ENCODE measurements around the gene RPLP1. TPM values are rescaled to one million over a fixed set of nuclear protein-coding genes. Genes with fewer than 3 reads are reported as not detected.

RPLP1 gene
- total RNA-seq: 1,000 to 10,000 TPM; 2,547 to 2,620 TPM

- ChIA-PET CTCF (interaction anchor here (1.0 to 4.5 kb wide), 6 partner anchors 10 to 1014 kb away, joined by 3 to 74 read pairs (median 8); partner anchors contain the start of genes KIF23 and TLE3), POLR2A (interaction anchor here (0.7 to 4.2 kb wide), 21 partner anchors 10 to 644 kb away, joined by 3 to 105 read pairs (median 4); partner anchors contain the start of genes GLCE, KIF23 and TLE3)
- Mint-ChIP-seq H3K4me1 (ENCODE audit: low read depth) (peaks cover 23% of the 10 kb centered on the region), H3K36me3 (peaks cover 44% of the 10 kb centered on the region), H3K9me3 (no peaks in the 10 kb centered on the region), H3K27ac (peak within 1 kb of the TSS; percentile 95), H3K27me3 (no peaks in the 10 kb centered on the region), H3K4me3 (peak within 1 kb of the TSS; percentile 93)
- DNase-seq: peak; percentile 97
- intact Hi-C loops (cut with micrococcal nuclease): loop anchor here (1.0 to 5.0 kb wide), 6 partner anchors 9 to 644 kb away; partner anchors contain the start of genes GLCE, KIF23 and TLE3
Observed at GRCh38 chr15:69452692-69453521, at the start of gene RPLP1. RPLP1 (plus strand) TSS chr15:69452818; CDS start chr15:69452949, 131 bp downstream.

- Mint-ChIP-seq H3K4me3 (no peak overlapping the region), H3K27ac (no peak overlapping the region), H3K27me3 (peaks cover 16% of the 10 kb centered on the region), H3K4me1 (ENCODE audit: low read depth) (peaks cover 6% of the 10 kb centered on the region), H3K9me3 (no peaks in the 10 kb centered on the region), H3K36me3 (no peaks in the 10 kb centered on the region)
- no peak for DNase-seq
- CTCF ChIA-PET: interaction anchor here (0.6 to 2.6 kb wide), 2 partner anchors 9 to 1343 kb away, joined by 4 to 20 read pairs; no protein-coding TSS in a partner anchor
- POLR2A ChIA-PET: interaction anchor here (1.0 kb wide), 1 partner anchor 10 kb away, joined by 3 read pairs; the partner anchor contains the start of gene KIF23
- intact Hi-C loops (cut with micrococcal nuclease): no loop called here
Observed at GRCh38 chr15:69403594-69403993, 49.0 kb upstream of the RPLP1 start.

- CTCF ChIA-PET: interaction anchor here (2.6 to 3.7 kb wide), 2 partner anchors 10 to 11 kb away, joined by 14 to 20 read pairs; no protein-coding TSS in a partner anchor
- no peak overlapping the region for H3K4me3 Mint-ChIP-seq
- DNase-seq: no peak
- POLR2A ChIA-PET: interaction anchor here (1.1 kb wide), 1 partner anchor 48 kb away, joined by 3 read pairs; the partner anchor contains the start of gene RPLP1
- no peak overlapping the region for H3K27ac Mint-ChIP-seq
- peaks cover 4% of the 10 kb centered on the region for H3K4me1 Mint-ChIP-seq (ENCODE audit: low read depth)
- H3K27me3 Mint-ChIP-seq: peaks cover 21% of the 10 kb centered on the region
- intact Hi-C loops (cut with micrococcal nuclease): no loop called here
- no peaks in the 10 kb centered on the region for H3K9me3 Mint-ChIP-seq
- H3K36me3 Mint-ChIP-seq: no peaks in the 10 kb centered on the region
Observed at GRCh38 chr15:69405110-69405509, 47.5 kb upstream of the RPLP1 start.

GRCh38 chr15:69407719-69408400 lies 44.8 kb upstream of the RPLP1 start:
- ChIA-PET CTCF (interaction anchor here (1.1 to 3.7 kb wide), 2 partner anchors 13 to 58 kb away, joined by 3 to 14 read pairs; no protein-coding TSS in a partner anchor), POLR2A (interaction anchor here (0.6 kb wide), 1 partner anchor 62 kb away, joined by 4 read pairs; no protein-coding TSS in a partner anchor)
- intact Hi-C loops (cut with micrococcal nuclease): no loop called here
- Mint-ChIP-seq H3K27me3 (peaks cover 21% of the 10 kb centered on the region), H3K4me1 (ENCODE audit: low read depth) (no peaks in the 10 kb centered on the region), H3K9me3 (no peaks in the 10 kb centered on the region), H3K4me3 (no peak overlapping the region), H3K36me3 (no peaks in the 10 kb centered on the region), H3K27ac (no peak overlapping the region)
- DNase-seq: no peak

- H3K4me1 Mint-ChIP-seq (ENCODE audit: low read depth): peaks cover 6% of the 10 kb centered on the region
- no peak overlapping the region for H3K4me3 Mint-ChIP-seq
- H3K9me3 Mint-ChIP-seq: no peaks in the 10 kb centered on the region
- DNase-seq: no peak
- H3K36me3 Mint-ChIP-seq: no peaks in the 10 kb centered on the region
- no peak overlapping the region for H3K27ac Mint-ChIP-seq
- intact Hi-C loops (cut with micrococcal nuclease): no loop called here
- peaks cover 24% of the 10 kb centered on the region for H3K27me3 Mint-ChIP-seq
- POLR2A ChIA-PET: no interaction called here
- CTCF ChIA-PET: interaction anchor here (3.7 kb wide), 1 partner anchor 14 kb away, joined by 14 read pairs; no protein-coding TSS in a partner anchor
Observed at GRCh38 chr15:69408841-69409240, 43.8 kb upstream of the RPLP1 start.

GRCh38 chr15:69410248-69410874 lies 42.3 kb upstream of the RPLP1 start:
- Mint-ChIP-seq H3K36me3 (peaks cover 5% of the 10 kb centered on the region), H3K27ac (no peak overlapping the region), H3K4me3 (no peak overlapping the region), H3K4me1 (ENCODE audit: low read depth) (peaks cover 11% of the 10 kb centered on the region), H3K27me3 (peaks cover 18% of the 10 kb centered on the region), H3K9me3 (no peaks in the 10 kb centered on the region)
- CTCF ChIA-PET: interaction anchor here (2.7 kb wide), 1 partner anchor 16 kb away, joined by 15 read pairs; no protein-coding TSS in a partner anchor
- intact Hi-C loops (cut with micrococcal nuclease): loop anchor here (5.0 kb wide), 1 partner anchor 348 kb away; no protein-coding TSS in a partner anchor
- peak; percentile 58 for DNase-seq
- POLR2A ChIA-PET: no interaction called here

- peaks cover 13% of the 10 kb centered on the region for H3K4me1 Mint-ChIP-seq (ENCODE audit: low read depth)
- no peaks in the 10 kb centered on the region for H3K9me3 Mint-ChIP-seq
- H3K4me3 Mint-ChIP-seq: no peak overlapping the region
- H3K27me3 Mint-ChIP-seq: peaks cover 19% of the 10 kb centered on the region
- ChIA-PET POLR2A (interaction anchor here (1.0 kb wide), 1 partner anchor 40 kb away, joined by 4 read pairs; the partner anchor contains the start of gene RPLP1), CTCF (interaction anchor here (0.7 to 3.0 kb wide), 4 partner anchors 18 to 353 kb away, joined by 3 to 15 read pairs (median 12); no protein-coding TSS in a partner anchor)
- no peak overlapping the region for H3K27ac Mint-ChIP-seq
- intact Hi-C loops (cut with micrococcal nuclease): loop anchor here (5.0 kb wide), 1 partner anchor 350 kb away; no protein-coding TSS in a partner anchor
- no peak for DNase-seq
- peaks cover 10% of the 10 kb centered on the region for H3K36me3 Mint-ChIP-seq
Observed at GRCh38 chr15:69412274-69412673, 40.3 kb upstream of the RPLP1 start.

- intact Hi-C loops (cut with micrococcal nuclease): loop anchor here (5.0 kb wide), 1 partner anchor 350 kb away; no protein-coding TSS in a partner anchor
- H3K9me3 Mint-ChIP-seq: no peaks in the 10 kb centered on the region
- peaks cover 17% of the 10 kb centered on the region for H3K27me3 Mint-ChIP-seq
- H3K36me3 Mint-ChIP-seq: peaks cover 13% of the 10 kb centered on the region
- ChIA-PET POLR2A (interaction anchor here (1.0 kb wide), 1 partner anchor 40 kb away, joined by 4 read pairs; the partner anchor contains the start of gene RPLP1), CTCF (interaction anchor here (0.7 to 3.0 kb wide), 4 partner anchors 18 to 354 kb away, joined by 3 to 15 read pairs (median 12); no protein-coding TSS in a partner anchor)
- no peak overlapping the region for H3K4me3 Mint-ChIP-seq
- DNase-seq: no peak
- no peak overlapping the region for H3K27ac Mint-ChIP-seq
- H3K4me1 Mint-ChIP-seq (ENCODE audit: low read depth): peaks cover 13% of the 10 kb centered on the region
Observed at GRCh38 chr15:69412701-69413100, 39.9 kb upstream of the RPLP1 start.

GRCh38 chr15:69413822-69414700 lies 38.6 kb upstream of the RPLP1 start, which contains the start of gene KIF23:
KIF23 (plus strand) TSS chr15:69414349; CDS start chr15:69414466, 117 bp downstream.
- H3K9me3 Mint-ChIP-seq: no peaks in the 10 kb centered on the region
- POLR2A ChIA-PET: interaction anchor here (0.6 to 2.0 kb wide), 4 partner anchors 10 to 48 kb away, joined by 3 to 28 read pairs (median 4); partner anchors contain the start of gene RPLP1
- peak within 1 kb of the TSS; percentile 82 for H3K4me3 Mint-ChIP-seq
- intact Hi-C loops (cut with micrococcal nuclease): loop anchor here (1.0 to 5.0 kb wide), 5 partner anchors 29 to 352 kb away; partner anchors contain the start of genes GLCE and RPLP1
- H3K27me3 Mint-ChIP-seq: peaks cover 14% of the 10 kb centered on the region
- CTCF ChIA-PET: interaction anchor here (0.5 to 3.0 kb wide), 6 partner anchors 19 to 252 kb away, joined by 3 to 14 read pairs (median 3); no protein-coding TSS in a partner anchor
- peak; percentile 95 for DNase-seq
- peaks cover 13% of the 10 kb centered on the region for H3K4me1 Mint-ChIP-seq (ENCODE audit: low read depth)
- H3K36me3 Mint-ChIP-seq: peaks cover 21% of the 10 kb centered on the region
- peak within 1 kb of the TSS; percentile 20 for H3K27ac Mint-ChIP-seq

GRCh38 chr15:69414701-69415167 lies 37.9 kb upstream of the RPLP1 start:
- peak; percentile 31 for DNase-seq
- Mint-ChIP-seq H3K36me3 (peaks cover 28% of the 10 kb centered on the region), H3K27ac (no peak overlapping the region), H3K27me3 (peaks cover 11% of the 10 kb centered on the region), H3K4me3 (peak overlapping the region; percentile 82), H3K4me1 (ENCODE audit: low read depth) (peaks cover 13% of the 10 kb centered on the region), H3K9me3 (no peaks in the 10 kb centered on the region)
- ChIA-PET CTCF (interaction anchor here (0.5 to 1.4 kb wide), 5 partner anchors 20 to 252 kb away, joined by 3 to 5 read pairs (median 3); no protein-coding TSS in a partner anchor), POLR2A (interaction anchor here (1.0 to 2.0 kb wide), 3 partner anchors 14 to 48 kb away, joined by 3 to 28 read pairs (median 4); partner anchors contain the start of gene RPLP1)
- intact Hi-C loops (cut with micrococcal nuclease): loop anchor here (1.0 to 5.0 kb wide), 5 partner anchors 29 to 352 kb away; partner anchors contain the start of genes GLCE and RPLP1
